Neuronal stem cell (in vitro differentiated cells): ENCODE results near the gene MCU.
A peak's percentile ranks its signal among the peaks of the same experiment; 100 is the strongest.

Experiments used
- DNase-seq: peaks from one replicate; pipeline ENCODE4 v3.0.0-alpha.2; 2013; ENCODE audit warnings: low spot score
- H2AFZ ChIP-seq: one replicate; pipeline ENCODE4 v1.6.1; 2013; ENCODE audit warnings: mild to moderate bottlenecking, low read length, inconsistent platforms
- H2AK5ac ChIP-seq: 2 replicates; pipeline ENCODE4 v1.6.1; 2013; ENCODE audit warnings: low read depth, mild to moderate bottlenecking, inconsistent platforms, low read length, moderate library complexity, mixed read lengths
- H2BK120ac ChIP-seq: 2 replicates; pipeline ENCODE4 v1.6.1; 2013; ENCODE audit warnings: low read depth, mild to moderate bottlenecking, inconsistent platforms, low read length, moderate library complexity, mixed read lengths
- H2BK12ac ChIP-seq: one replicate; pipeline ENCODE4 v1.6.1; 2013; ENCODE audit warnings: low read length, inconsistent platforms
- H2BK15ac ChIP-seq: 2 replicates; pipeline ENCODE4 v1.6.1; 2013; ENCODE audit warnings: mild to moderate bottlenecking, low read length, inconsistent platforms, mixed read lengths
- H2BK5ac ChIP-seq: one replicate; pipeline ENCODE4 v1.6.1; 2013; ENCODE audit warnings: inconsistent platforms, mild to moderate bottlenecking, low read length, moderate library complexity
- H3K14ac ChIP-seq: one replicate; pipeline ENCODE4 v1.6.1; 2013; ENCODE audit warnings: low read length, inconsistent platforms
- H3K18ac ChIP-seq: 2 replicates; pipeline ENCODE4 v1.6.1; 2013; ENCODE audit warnings: low read length, inconsistent platforms
- H3K23ac ChIP-seq: 2 replicates; pipeline ENCODE4 v1.6.1; 2013; ENCODE audit warnings: low read depth, mild to moderate bottlenecking, mixed read lengths, low read length, inconsistent platforms; ENCODE audit not compliant: poor library complexity
- H3K27ac ChIP-seq: replicated peaks from 3 replicates; pipeline ENCODE4 v1.5.1; 2013; ENCODE audit warnings: low read length, inconsistent platforms
- H3K27me3 ChIP-seq, 3 experiments: 2 replicates each; pipeline ENCODE4 v1.6.1; 2013; ENCODE audit warnings: low read length in 3 of 3, mild to moderate bottlenecking in 2 of 3, inconsistent platforms in 1 of 3, low read depth in 1 of 3, mixed read lengths in 1 of 3, moderate library complexity in 1 of 3; ENCODE audit not compliant: control insufficient read depth in 3 of 3, insufficient read depth in 3 of 3
- H3K36me3 ChIP-seq, 2 donors: replicated peaks in 1 of 2; 2 replicates each; pipeline ENCODE4 v1.6.1; 2013; ENCODE audit warnings: low read length in 2 of 2; ENCODE audit not compliant: control insufficient read depth in 2 of 2, insufficient read depth in 2 of 2
- H3K4ac ChIP-seq: 2 replicates; pipeline ENCODE4 v1.6.1; 2013; ENCODE audit warnings: inconsistent platforms, mild to moderate bottlenecking, low read length, moderate library complexity
- H3K4me1 ChIP-seq, 2 donors: 1 replicate in 1 of 2; 2 replicates in 1 of 2; pipeline ENCODE4 v1.6.1; 2013; ENCODE audit warnings: low read length in 2 of 2, low read depth in 1 of 2; ENCODE audit not compliant: control insufficient read depth in 2 of 2, insufficient read depth in 1 of 2
- H3K4me2 ChIP-seq: one replicate; pipeline ENCODE4 v1.6.1; 2013; ENCODE audit warnings: mild to moderate bottlenecking, low read length, inconsistent platforms; ENCODE audit not compliant: insufficient read depth, poor library complexity, severe bottlenecking
- H3K4me3 ChIP-seq, 2 donors: 2 replicates each; pipeline ENCODE4 v1.5.1; 2013; ENCODE audit warnings: low read length in 2 of 2, mild to moderate bottlenecking in 2 of 2, inconsistent platforms in 1 of 2, moderate library complexity in 1 of 2
- H3K79me1 ChIP-seq: one replicate; pipeline ENCODE4 v1.6.1; 2013; ENCODE audit warnings: low read depth, mild to moderate bottlenecking, inconsistent platforms, low read length, moderate library complexity
- H3K9ac ChIP-seq: one replicate; pipeline ENCODE4 v1.6.1; 2013; ENCODE audit warnings: mild to moderate bottlenecking, low read depth, low read length, inconsistent platforms; ENCODE audit not compliant: poor library complexity
- H3K9me3 ChIP-seq, 2 donors: replicated peaks in 1 of 2; 2 replicates each; pipeline versions ENCODE3 to v1.6.1; 2013; ENCODE audit warnings: low read length in 2 of 2, mild to moderate bottlenecking in 2 of 2, inconsistent platforms in 1 of 2, low read depth in 1 of 2, mixed read lengths in 1 of 2, moderate library complexity in 1 of 2; ENCODE audit not compliant: control insufficient read depth in 2 of 2, insufficient read depth in 1 of 2
- H4K8ac ChIP-seq: one replicate; pipeline ENCODE4 v1.6.1; 2013; ENCODE audit warnings: low read depth, mild to moderate bottlenecking, inconsistent platforms, low read length, moderate library complexity
- H4K91ac ChIP-seq: one replicate; pipeline ENCODE4 v1.6.1; 2013; ENCODE audit warnings: low read length, low read depth, mild to moderate bottlenecking, inconsistent platforms; ENCODE audit not compliant: poor library complexity
- WGBS, 2 donors: extraction: QIAGEN DNeasy Blood & Tissue Kit; methylation state at CpG; one replicate each; pipeline ENCODE4 v1.1.7; 2013; ENCODE audit warnings: missing lambda C conversion rate in 2 of 2, mixed read lengths in 1 of 2; ENCODE audit not compliant: insufficient read length in 2 of 2, insufficient replicate concordance in 1 of 2; ENCODE audit errors: extremely low coverage in 2 of 2; 5-methylcytosine and 5-hydroxymethylcytosine counted together

The MCU gene

GRCh38 chr10:72831696-72832409, 139.9 kb downstream of the MCU start:
- no peak overlapping the region for H2BK12ac ChIP-seq
- H3K9me3 ChIP-seq = no peaks in the 10 kb centered on the region
- H3K27ac ChIP-seq = no peak overlapping the region
- no peak overlapping the region for H3K23ac ChIP-seq
- H3K79me1 ChIP-seq = no peaks in the 10 kb centered on the region
- H4K8ac ChIP-seq = no peak overlapping the region
- no peak overlapping the region for H3K14ac ChIP-seq
- H3K36me3 ChIP-seq = no peaks in the 10 kb centered on the region
- no peak for DNase-seq
- H3K4me3 ChIP-seq = no peak overlapping the region
- no peak overlapping the region for H3K9ac ChIP-seq
- no peak overlapping the region for H2BK120ac ChIP-seq
- H2BK5ac ChIP-seq = no peak overlapping the region
- no peak overlapping the region for H4K91ac ChIP-seq
- H3K4ac ChIP-seq = no peak overlapping the region
- no peak overlapping the region for H2AFZ ChIP-seq
- H3K4me2 ChIP-seq = no peak overlapping the region
- WGBS, 2 donors = no CpG with 5 or more reads among the region's 8 CpGs
- H3K18ac ChIP-seq = no peak overlapping the region
- no peak overlapping the region for H2BK15ac ChIP-seq
- H3K27me3 ChIP-seq = no peaks in the 10 kb centered on the region
- no peaks in the 10 kb centered on the region for H3K4me1 ChIP-seq
- H2AK5ac ChIP-seq = no peak overlapping the region

GRCh38 chr10:72832701-72833100, 140.8 kb downstream of the MCU start:
- no peaks in the 10 kb centered on the region for H3K4me1 ChIP-seq
- H3K4ac ChIP-seq = no peak overlapping the region
- no peak overlapping the region for H3K23ac ChIP-seq
- H4K91ac ChIP-seq = no peak overlapping the region
- H2BK12ac ChIP-seq = no peak overlapping the region
- no peak overlapping the region for H3K4me2 ChIP-seq
- DNase-seq = no peak
- H2BK15ac ChIP-seq = no peak overlapping the region
- no peaks in the 10 kb centered on the region for H3K9me3 ChIP-seq
- H2AK5ac ChIP-seq = no peak overlapping the region
- no peaks in the 10 kb centered on the region for H3K36me3 ChIP-seq
- no peak overlapping the region for H2BK120ac ChIP-seq
- no peak overlapping the region for H3K14ac ChIP-seq
- no peak overlapping the region for H3K4me3 ChIP-seq
- no peaks in the 10 kb centered on the region for H3K27me3 ChIP-seq
- no peak overlapping the region for H4K8ac ChIP-seq
- H3K18ac ChIP-seq = no peak overlapping the region
- H3K79me1 ChIP-seq = no peaks in the 10 kb centered on the region
- H3K9ac ChIP-seq = no peak overlapping the region
- H2BK5ac ChIP-seq = no peak overlapping the region
- no peak overlapping the region for H2AFZ ChIP-seq
- no peak overlapping the region for H3K27ac ChIP-seq

- peak; percentile 29 for DNase-seq
- H3K9ac ChIP-seq = no peak overlapping the region
- WGBS, 2 donors = no CpG with 5 or more reads among the region's 5 CpGs
Measured at GRCh38 chr10:72834183-72834825, 142.4 kb downstream of the MCU start.

DNA sequence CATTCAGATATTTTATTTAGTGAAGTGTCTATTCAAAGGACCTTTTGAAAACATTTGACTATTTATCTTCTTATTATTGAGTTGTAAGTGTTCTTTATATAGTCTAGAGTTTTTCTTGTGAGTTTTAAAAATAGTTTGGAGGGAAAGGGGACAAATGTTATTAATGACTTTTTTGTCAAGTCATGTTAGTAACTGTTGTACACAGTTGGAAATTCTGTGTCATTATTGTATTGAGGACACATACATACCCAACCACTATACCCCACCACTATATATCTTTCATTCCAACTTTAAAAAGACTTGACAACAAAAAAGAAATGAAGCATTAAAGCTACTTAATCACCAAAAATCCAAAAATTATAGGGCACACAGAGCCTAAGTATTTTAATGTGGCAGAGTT, 148.4 kb downstream of the MCU start:
- Histone ChIP-seq H2AK5ac (no peak overlapping the region), H3K4me3 (no peak overlapping the region), H2AFZ (no peak overlapping the region), H2BK15ac (no peak overlapping the region), H3K14ac (no peak overlapping the region), H3K79me1 (no peaks in the 10 kb centered on the region), H3K23ac (no peak overlapping the region), H3K27ac (no peak overlapping the region), H2BK12ac (no peak overlapping the region), H3K9ac (no peak overlapping the region), H3K9me3 (no peaks in the 10 kb centered on the region), H3K18ac (no peak overlapping the region), H4K8ac (no peak overlapping the region), H3K4me1 (no peaks in the 10 kb centered on the region), H3K4me2 (no peak overlapping the region), H2BK120ac (no peak overlapping the region), H3K4ac (no peak overlapping the region), H2BK5ac (no peak overlapping the region), H3K36me3 (no peaks in the 10 kb centered on the region), H4K91ac (no peak overlapping the region), H3K27me3 (no peaks in the 10 kb centered on the region)
- no peak for DNase-seq

More at GRCh38 chr10:72834183-72834825, 142.4 kb downstream of the MCU start:
- no peak overlapping the region for H2BK15ac ChIP-seq
- H2BK12ac ChIP-seq = no peak overlapping the region
- H2AK5ac ChIP-seq = no peak overlapping the region
- H3K14ac ChIP-seq = no peak overlapping the region
- no peak overlapping the region for H2BK120ac ChIP-seq
- H3K27me3 ChIP-seq = no peaks in the 10 kb centered on the region
- no peaks in the 10 kb centered on the region for H3K9me3 ChIP-seq
- no peak overlapping the region for H3K18ac ChIP-seq
- H3K36me3 ChIP-seq = no peaks in the 10 kb centered on the region
- H3K4me1 ChIP-seq = no peaks in the 10 kb centered on the region
- no peak overlapping the region for H4K8ac ChIP-seq
- H3K4me3 ChIP-seq = no peak overlapping the region
- H3K4me2 ChIP-seq = no peak overlapping the region
- H2BK5ac ChIP-seq = no peak overlapping the region
- no peak overlapping the region for H3K27ac ChIP-seq
- H3K4ac ChIP-seq = no peak overlapping the region
- H4K91ac ChIP-seq = no peak overlapping the region
- no peak overlapping the region for H3K23ac ChIP-seq
- no peak overlapping the region for H2AFZ ChIP-seq
- no peaks in the 10 kb centered on the region for H3K79me1 ChIP-seq
